HL-60 (cell line): Measurements from ENCODE around the gene KMT2E.

Experiments used
- DNase-seq, 2 experiments: peaks; one replicate each; pipeline ENCODE4 v3.0.0-alpha.2; 2010 to 2020; ENCODE audit warnings: low read depth in 1 of 2, low spot score in 1 of 2
- H3K27ac ChIP-seq: fragments of 250-450 bp; sonication (Bioruptor Pico); replicated peaks from 2 replicates; pipeline ENCODE4 v1.5.1; 2020; ENCODE audit warnings: mild to moderate bottlenecking, moderate library complexity
- H3K27me3 ChIP-seq: fragments of 250-450 bp; sonication (Bioruptor Pico); 2 replicates; pipeline ENCODE4 v1.5.1; 2021; ENCODE audit warnings: mild to moderate bottlenecking, moderate library complexity; ENCODE audit not compliant: insufficient read depth, poor library complexity, severe bottlenecking
- H3K4me3 ChIP-seq: replicated peaks from 2 replicates; pipeline ENCODE4 v1.5.1; 2011; ENCODE audit warnings: mild to moderate bottlenecking, control low read depth, low read length; ENCODE audit not compliant: insufficient read depth
- CTCF ChIP-seq: IDR thresholded peaks from one replicate; pipeline ENCODE4 v1.5.1; 2011; ENCODE audit warnings: low read length, control low read depth, inconsistent platforms; ENCODE audit not compliant: insufficient read depth
- GABPA ChIP-seq: IDR thresholded peaks from 2 replicates; pipeline ENCODE4 v1.6.1; 2012; ENCODE audit warnings: low read depth
- POLR2AphosphoS5 ChIP-seq: IDR thresholded peaks from 2 replicates; pipeline ENCODE4 v1.6.1; 2012; ENCODE audit warnings: low read depth
- REST ChIP-seq: IDR thresholded peaks from 2 replicates; pipeline ENCODE4 v1.6.1; 2012; ENCODE audit warnings: low read depth; ENCODE audit not compliant: insufficient replicate concordance
- SPI1 ChIP-seq: IDR thresholded peaks from 2 replicates; pipeline ENCODE4 v1.6.1; 2012; ENCODE audit warnings: low read depth, mild to moderate bottlenecking, borderline replicate concordance
- long read RNA-seq: library from polyadenylated mRNA; unstranded; transcript quantifications from one replicate; pipeline ENCODE4 v2.0.0, GENCODE V29; 2020

Gene KMT2E, protein sequence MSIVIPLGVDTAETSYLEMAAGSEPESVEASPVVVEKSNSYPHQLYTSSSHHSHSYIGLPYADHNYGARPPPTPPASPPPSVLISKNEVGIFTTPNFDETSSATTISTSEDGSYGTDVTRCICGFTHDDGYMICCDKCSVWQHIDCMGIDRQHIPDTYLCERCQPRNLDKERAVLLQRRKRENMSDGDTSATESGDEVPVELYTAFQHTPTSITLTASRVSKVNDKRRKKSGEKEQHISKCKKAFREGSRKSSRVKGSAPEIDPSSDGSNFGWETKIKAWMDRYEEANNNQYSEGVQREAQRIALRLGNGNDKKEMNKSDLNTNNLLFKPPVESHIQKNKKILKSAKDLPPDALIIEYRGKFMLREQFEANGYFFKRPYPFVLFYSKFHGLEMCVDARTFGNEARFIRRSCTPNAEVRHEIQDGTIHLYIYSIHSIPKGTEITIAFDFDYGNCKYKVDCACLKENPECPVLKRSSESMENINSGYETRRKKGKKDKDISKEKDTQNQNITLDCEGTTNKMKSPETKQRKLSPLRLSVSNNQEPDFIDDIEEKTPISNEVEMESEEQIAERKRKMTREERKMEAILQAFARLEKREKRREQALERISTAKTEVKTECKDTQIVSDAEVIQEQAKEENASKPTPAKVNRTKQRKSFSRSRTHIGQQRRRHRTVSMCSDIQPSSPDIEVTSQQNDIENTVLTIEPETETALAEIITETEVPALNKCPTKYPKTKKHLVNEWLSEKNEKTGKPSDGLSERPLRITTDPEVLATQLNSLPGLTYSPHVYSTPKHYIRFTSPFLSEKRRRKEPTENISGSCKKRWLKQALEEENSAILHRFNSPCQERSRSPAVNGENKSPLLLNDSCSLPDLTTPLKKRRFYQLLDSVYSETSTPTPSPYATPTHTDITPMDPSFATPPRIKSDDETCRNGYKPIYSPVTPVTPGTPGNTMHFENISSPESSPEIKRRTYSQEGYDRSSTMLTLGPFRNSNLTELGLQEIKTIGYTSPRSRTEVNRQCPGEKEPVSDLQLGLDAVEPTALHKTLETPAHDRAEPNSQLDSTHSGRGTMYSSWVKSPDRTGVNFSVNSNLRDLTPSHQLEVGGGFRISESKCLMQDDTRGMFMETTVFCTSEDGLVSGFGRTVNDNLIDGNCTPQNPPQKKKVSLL (N-terminal part only)
- long read RNA-seq, transcript KMT2E-214 (7 exons, 1,133 nt) = major isoform, 22 of 256 reads
- long read RNA-seq, partial matches to known transcripts = 24 of 256 reads
- long read RNA-seq, other reads (novel, unspliced or antisense) = 208 of 256 reads

GRCh38 chr7:105013816-105014692 is at the start of gene KMT2E:
Gene KMT2E (plus strand): TSS chr7:105014205. CDS start chr7:105040953, 26,748 bp downstream.
- peak within 1 kb of the TSS; percentile 100 for H3K27ac ChIP-seq
- peak within 1 kb of the TSS; percentile 61 for H3K4me3 ChIP-seq
- TF ChIP-seq POLR2AphosphoS5 (no peak; the same call in 1 of the 2 replicates), REST (peak; percentile 41)
- DNase-seq = peak; percentile 61 to 91
- no peaks in the 10 kb centered on the region for H3K27me3 ChIP-seq

DNA sequence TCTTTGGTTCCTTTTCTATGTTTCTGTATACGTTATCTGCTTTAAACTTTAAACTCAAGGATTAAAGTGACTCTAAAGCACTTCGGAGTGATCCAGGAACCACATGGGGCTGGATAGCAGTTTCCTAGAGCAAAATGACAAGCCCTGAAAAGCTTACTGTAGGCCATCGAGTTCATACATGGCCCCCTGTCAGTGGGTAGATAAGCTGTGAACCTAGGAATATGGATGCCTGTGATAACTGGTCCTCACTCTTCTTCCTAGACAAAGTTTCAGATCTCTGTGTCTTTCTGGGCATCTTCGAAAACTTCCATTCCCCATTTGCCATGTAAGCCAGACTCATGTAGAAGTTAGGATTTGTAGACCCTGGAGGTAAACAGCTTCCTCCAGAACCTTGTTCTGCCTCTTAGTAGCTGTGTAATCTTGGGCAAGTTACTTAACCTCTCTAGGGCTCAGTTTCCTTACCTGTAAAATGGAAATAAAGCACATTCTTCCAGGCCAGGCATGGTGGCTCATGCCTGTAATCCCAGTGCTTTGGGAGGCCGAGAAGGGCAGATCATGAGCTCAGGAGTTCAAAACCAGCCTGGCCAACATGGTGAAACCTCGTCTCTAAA is 49.3 kb upstream of the KMT2E start:
- DNase-seq = no peak
- H3K27me3 ChIP-seq = no peaks in the 10 kb centered on the region
- no peak overlapping the region for H3K27ac ChIP-seq

More for the DNA sequence above, 49.3 kb upstream of the KMT2E start:
- TF ChIP-seq POLR2AphosphoS5 = no peak
- no peak for TF ChIP-seq REST
- TF ChIP-seq GABPA = no peak
- TF ChIP-seq CTCF = no peak
- TF ChIP-seq SPI1 = no peak
- no peak overlapping the region for H3K4me3 ChIP-seq
